Tibial artery (tissue), 4 donors: ENCODE results near the gene SYTL2.
"Not testable (repeated sequence)": the region's sequence is repeated elsewhere in the genome, so short reads cannot be mapped to it uniquely, and the experiment has no call there.

ENCODE experiments used
- DNase-seq, 2 donors: peaks; one replicate each; pipeline ENCODE4 v3.0.0-alpha.2; 2019
- H3K27ac ChIP-seq, 2 donors: fragments of 200-600 bp; sonication (generic) in 1 of 2; 1 replicate in 1 of 2; 2 replicates in 1 of 2; pipeline ENCODE4 v1.5.1; 2018 to 2019; ENCODE audit warnings: mild to moderate bottlenecking in 1 of 2
- H3K27me3 ChIP-seq, 2 donors: fragments of 200-600 bp; sonication (generic) in 1 of 2; one replicate each; pipeline versions ENCODE4 v1.5.1 to v1.6.0; 2016 to 2019
- H3K36me3 ChIP-seq, 3 donors: fragments of 200-600 bp; sonication (generic) in 2 of 3; one replicate each; pipeline ENCODE4 v1.5.1; 2016 to 2019; ENCODE audit warnings: mild to moderate bottlenecking in 2 of 3
- H3K4me1 ChIP-seq, 4 donors: fragments of 200-600 bp; sonication (generic) in 2 of 4; 1 replicate in 3 of 4; 2 replicates in 1 of 4; pipeline ENCODE4 v1.5.1; 2016 to 2019
- H3K4me3 ChIP-seq, 2 donors: fragments of 200-600 bp; sonication (generic) in 1 of 2; 1 replicate in 1 of 2; 2 replicates in 1 of 2; pipeline ENCODE4 v1.5.1; 2018 to 2019; ENCODE audit warnings: mild to moderate bottlenecking in 2 of 2
- H3K9me3 ChIP-seq, 3 donors: fragments of 200-600 bp; sonication (generic) in 1 of 3; one replicate each; pipeline ENCODE4 v1.5.1; 2016 to 2019
- CTCF ChIP-seq, 2 experiments: fragments of 200-600 bp in 1 of 2; fragments of 450-650 bp in 1 of 2; IDR thresholded peaks; one replicate each; pipeline ENCODE4 v1.5.1; 2017 to 2019; ENCODE audit warnings: antibody characterized with exemption in 2 of 2, mild to moderate bottlenecking in 1 of 2, moderate library complexity in 1 of 2
- intact Hi-C: fragments of 100-400 bp; cut with DNase I; formaldehyde crosslinking; loops from one replicate; pipeline ENCODE4 v1.15.0; 2023; ENCODE audit warnings: low total_unique reads

SYTL2 gene

GRCh38 chr11:85679576-85679975, 131.4 kb downstream of the SYTL2 start:
- intact Hi-C loops = no loop called here
- Histone ChIP-seq H3K36me3 (no peaks in the 10 kb centered on the region), H3K4me3 (no peak overlapping the region), H3K4me1 (peaks cover 0 to 6% (median 0%) of the 10 kb centered on the region in 4 donors), H3K27me3 (no peaks in the 10 kb centered on the region), H3K27ac (no peak overlapping the region), H3K9me3 (no peaks in the 10 kb centered on the region)
- no peak for DNase-seq
- no peak for TF ChIP-seq CTCF (IDR thresholded peaks at IDR 0.05)

GRCh38 chr11:85673393-85673792, 137.5 kb downstream of the SYTL2 start:
- Histone ChIP-seq H3K4me3 (no peak overlapping the region), H3K4me1 (no peaks in the 10 kb centered on the region), H3K27me3 (no peaks in the 10 kb centered on the region), H3K36me3 (no peaks in the 10 kb centered on the region), H3K9me3 (no peaks in the 10 kb centered on the region), H3K27ac (no peak overlapping the region)
- intact Hi-C loops = no loop called here
- DNase-seq = no peak
- no peak for TF ChIP-seq CTCF (IDR thresholded peaks at IDR 0.05)

DNA sequence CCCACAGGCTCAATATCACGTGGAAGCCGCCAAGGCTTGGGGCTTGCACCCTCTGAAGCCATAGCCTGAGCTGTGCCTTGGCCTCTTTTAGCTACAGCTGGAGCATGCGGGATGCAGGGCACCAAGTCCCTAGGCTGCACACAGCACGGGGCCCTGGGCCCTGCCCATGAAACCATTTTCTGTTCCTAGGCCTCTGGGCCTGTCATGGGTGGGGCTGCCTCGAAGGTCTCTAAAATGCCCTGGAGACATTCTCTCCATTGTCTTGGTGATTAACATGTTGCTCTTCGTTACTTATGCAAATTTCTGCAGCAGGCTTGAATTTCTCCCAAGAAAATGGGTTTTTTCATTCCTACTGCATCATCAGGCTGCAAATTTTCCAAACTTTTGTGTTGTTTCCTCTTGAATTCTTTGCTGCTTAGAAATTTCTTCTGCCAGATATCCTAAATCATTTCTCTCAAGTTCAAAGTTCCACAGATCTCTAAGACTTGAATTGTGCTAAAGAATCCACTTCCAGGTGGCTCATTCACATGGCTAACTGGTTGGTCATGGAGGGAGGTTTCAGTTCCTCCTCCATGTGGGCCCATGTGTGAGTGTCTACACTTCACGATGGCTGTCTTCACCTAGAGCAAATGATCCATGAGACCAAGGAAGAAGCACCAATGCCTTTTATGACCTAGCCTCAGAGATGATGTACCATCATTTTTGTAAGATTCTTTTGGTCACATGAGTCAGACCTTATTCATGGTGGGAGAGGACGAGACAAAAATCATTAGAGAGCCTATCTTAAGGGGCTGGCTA, 138.6 kb downstream of the SYTL2 start:
- DNase-seq = no peak
- intact Hi-C loops = no loop called here

DNA sequence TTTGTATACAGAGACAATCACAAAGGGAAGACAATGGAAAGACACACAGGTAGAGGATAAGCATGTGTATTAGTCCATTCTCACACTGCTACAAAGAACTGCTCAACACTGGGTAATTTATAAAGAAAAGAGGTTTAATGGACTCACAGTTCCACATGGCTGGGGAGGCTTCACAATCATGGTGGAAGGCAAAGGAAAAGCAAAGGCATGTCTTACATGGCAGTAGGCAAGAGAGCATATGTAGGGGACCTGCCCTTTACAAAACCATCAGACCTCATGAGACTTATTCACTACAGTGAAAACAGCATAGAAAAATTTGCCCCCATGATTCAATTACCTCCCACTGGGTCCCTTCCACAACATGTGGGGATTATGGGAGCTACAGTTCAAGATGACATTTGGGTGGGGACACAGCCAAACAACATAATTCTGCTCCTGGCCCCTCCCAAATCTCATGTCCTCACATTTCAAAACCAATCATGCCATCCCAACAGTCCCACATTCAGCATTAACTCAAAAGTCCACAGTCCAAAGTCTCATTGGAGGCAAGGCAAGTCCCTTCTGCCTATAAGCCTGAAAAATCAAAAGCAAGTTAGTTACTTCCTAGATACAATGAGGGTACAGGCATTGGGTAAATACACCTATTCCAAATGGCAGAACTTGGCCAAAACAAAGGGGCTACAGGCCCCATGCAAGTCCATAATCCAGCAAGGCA, 139.8 kb downstream of the SYTL2 start:
- H3K27me3 ChIP-seq, DNase-seq, H3K9me3 ChIP-seq, H3K36me3 ChIP-seq, H3K4me3 ChIP-seq, H3K4me1 ChIP-seq, intact Hi-C loops, H3K27ac ChIP-seq: not testable (repeated sequence)

More for the DNA sequence above, 138.6 kb downstream of the SYTL2 start:
- no peaks in the 10 kb centered on the region for H3K27me3 ChIP-seq
- no peak for TF ChIP-seq CTCF (IDR thresholded peaks at IDR 0.05)
- H3K4me1 ChIP-seq = no peaks in the 10 kb centered on the region
- no peak overlapping the region for H3K4me3 ChIP-seq
- no peak overlapping the region for H3K27ac ChIP-seq
- H3K9me3 ChIP-seq = no peaks in the 10 kb centered on the region
- H3K36me3 ChIP-seq = no peaks in the 10 kb centered on the region

- no peak overlapping the region for H3K4me3 ChIP-seq
- H3K4me1 ChIP-seq = peaks cover 0 to 2% (median under 1%) of the 10 kb centered on the region in 4 donors
- intact Hi-C loops = no loop called here
- H3K9me3 ChIP-seq = no peaks in the 10 kb centered on the region
- H3K36me3 ChIP-seq = no peaks in the 10 kb centered on the region
- no peak for TF ChIP-seq CTCF (IDR thresholded peaks at IDR 0.05)
- no peak overlapping the region for H3K27ac ChIP-seq
- no peak for DNase-seq
- no peaks in the 10 kb centered on the region for H3K27me3 ChIP-seq
These were observed 142.8 kb downstream of the SYTL2 start for GRCh38 chr11:85668157-85668556.

DNA sequence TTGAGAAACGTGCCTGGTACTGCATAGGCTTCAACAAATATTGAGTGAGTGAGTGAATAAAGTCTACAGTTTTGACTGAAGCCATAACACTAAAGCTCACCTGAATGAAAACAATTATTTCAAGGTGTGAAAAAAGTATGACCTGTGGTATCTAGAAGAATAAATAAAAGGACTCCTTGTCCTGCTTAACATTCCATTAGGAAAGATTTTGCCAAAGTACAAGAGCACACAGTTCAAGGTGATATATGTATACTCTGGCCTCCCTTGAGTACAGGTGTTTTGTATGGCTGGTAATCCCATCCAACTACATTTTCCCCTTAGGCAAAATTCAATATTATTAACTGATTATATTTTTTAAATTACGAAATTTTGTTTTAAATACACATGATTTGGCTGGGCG, 144.3 kb downstream of the SYTL2 start:
- peaks cover 0 to 16% (median 4%) of the 10 kb centered on the region in 4 donors for H3K4me1 ChIP-seq
- no peaks in the 10 kb centered on the region for H3K27me3 ChIP-seq
- H3K36me3 ChIP-seq = no peaks in the 10 kb centered on the region
- DNase-seq = no peak
- H3K9me3 ChIP-seq = no peaks in the 10 kb centered on the region
- intact Hi-C loops = no loop called here
- TF ChIP-seq CTCF (IDR thresholded peaks at IDR 0.05) = no peak
- H3K27ac ChIP-seq = no peak overlapping the region
- no peak overlapping the region for H3K4me3 ChIP-seq
